CD4-positive, alpha-beta T cell treated with Interleukin-2 at 100 ng/mL for 4 hours (primary cell): ENCODE data around the gene SLC34A1.
A peak's percentile ranks its signal among the peaks of the same experiment; 100 is the strongest.
"Not testable (repeated sequence)": the region's sequence is repeated elsewhere in the genome, so short reads cannot be mapped to it uniquely, and the experiment has no call there.

ENCODE experiments used
- DNase-seq: peaks from one replicate; pipeline ENCODE4 v3.0.0-alpha.2; 2020; ENCODE audit warnings: low spot score

SLC34A1 gene

DNA sequence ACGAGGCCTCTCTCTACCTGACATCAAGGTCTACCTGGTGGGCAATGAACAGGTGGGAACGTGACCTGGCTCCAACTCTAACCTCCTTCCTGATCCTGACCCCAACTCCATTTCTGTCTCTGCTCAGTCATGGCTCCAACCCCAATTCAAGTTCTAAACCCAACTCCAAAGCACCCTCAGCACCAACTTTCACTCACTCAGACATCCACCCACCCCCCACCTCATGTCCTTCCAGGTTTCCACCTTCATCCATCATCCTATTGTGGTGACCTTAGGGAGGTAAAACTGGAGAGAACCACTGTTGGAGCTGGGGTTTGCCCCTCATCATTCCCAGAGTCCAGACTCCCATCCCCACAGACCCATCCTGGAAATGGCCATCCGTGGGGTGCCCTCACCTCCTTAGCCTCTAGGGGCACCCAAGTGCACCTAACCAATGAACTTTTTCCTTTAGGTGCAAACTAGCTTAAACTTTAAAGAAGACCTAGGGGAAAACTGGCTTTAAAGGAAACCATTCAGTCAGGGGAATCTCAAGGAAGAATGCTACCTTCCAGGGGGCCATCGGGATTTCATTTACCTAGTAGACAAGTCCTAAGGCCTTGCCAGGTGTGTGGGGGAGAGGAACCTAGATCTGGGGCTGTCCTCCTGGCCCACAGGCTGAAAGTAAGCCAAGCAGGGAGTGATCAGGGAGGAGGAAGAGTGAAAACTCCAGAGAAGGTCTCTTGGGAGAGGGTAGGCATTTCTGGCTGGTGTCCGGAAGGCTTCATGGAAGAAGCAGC, 15.2 kb upstream of the SLC34A1 start:
- peak; percentile 33 for DNase-seq

DNA sequence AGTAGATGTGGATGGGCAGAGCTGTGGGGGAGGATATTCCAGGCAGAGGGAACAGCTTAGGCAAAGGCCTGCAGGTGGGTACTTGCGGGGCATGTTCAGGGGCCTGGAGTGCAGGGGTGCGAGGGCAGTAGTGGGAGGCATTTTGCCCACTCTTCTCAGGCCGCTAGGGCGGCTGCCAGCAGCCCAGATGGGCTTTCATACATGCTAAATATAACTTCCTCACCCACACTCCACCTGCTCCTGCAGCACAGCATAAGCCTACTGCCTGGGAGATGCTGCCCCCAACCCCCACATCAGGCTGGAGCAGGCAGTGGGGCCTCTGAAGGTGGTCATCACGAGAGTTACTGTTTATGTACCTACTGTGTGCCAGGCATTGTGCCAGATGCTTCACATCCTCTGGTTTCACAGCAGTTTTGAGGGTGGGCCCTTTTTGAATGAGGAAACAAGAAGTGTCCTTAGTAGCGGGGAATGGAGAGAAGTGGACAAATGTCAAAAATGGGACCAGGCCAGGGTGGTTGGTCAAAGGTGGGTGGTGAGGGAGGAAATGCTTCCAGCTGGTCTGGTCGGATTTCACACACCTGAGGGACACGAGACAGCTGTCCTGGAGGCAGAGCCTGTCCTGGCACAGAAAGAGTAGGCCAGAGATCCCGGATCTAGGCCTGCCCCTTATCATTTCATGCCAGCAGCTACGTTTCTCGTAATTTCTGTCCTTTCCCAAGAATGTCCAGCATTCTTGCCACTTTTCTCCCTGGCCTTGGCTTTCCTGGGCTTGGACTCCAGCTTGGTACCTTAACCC, 14.4 kb upstream of the SLC34A1 start:
- no peak for DNase-seq

DNA sequence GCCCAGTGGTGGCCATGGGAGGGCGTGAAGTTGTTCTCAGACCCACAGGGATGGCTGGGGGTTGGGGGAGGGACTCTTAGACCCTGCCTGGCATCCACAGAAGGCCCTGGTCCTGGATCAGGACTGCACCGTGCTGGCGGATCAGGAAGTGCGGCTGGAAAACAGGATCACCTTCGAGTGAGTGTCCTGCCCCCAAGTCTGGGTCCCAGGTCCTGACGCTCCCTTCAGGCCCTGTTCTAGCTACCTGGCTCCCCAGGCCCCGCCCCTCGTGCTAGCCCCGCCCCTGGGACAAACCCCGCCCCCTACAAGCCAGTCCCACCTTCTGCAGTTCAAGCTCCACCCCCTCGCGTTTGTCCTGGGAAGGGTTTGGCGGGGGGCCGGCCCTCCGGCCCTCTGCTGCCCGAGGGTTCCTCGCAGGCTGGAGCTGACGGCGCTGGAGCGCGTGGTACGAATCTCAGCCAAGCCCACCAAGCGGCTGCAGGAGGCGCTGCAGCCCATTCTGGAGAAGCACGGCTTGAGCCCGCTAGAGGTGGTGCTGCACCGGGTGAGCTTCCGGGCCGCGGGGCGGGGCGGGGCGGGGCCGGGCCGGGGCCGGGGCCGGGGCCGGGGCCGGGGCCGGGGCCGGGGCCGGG, 13.6 kb upstream of the SLC34A1 start:
- DNase-seq: peak; percentile 72

DNA sequence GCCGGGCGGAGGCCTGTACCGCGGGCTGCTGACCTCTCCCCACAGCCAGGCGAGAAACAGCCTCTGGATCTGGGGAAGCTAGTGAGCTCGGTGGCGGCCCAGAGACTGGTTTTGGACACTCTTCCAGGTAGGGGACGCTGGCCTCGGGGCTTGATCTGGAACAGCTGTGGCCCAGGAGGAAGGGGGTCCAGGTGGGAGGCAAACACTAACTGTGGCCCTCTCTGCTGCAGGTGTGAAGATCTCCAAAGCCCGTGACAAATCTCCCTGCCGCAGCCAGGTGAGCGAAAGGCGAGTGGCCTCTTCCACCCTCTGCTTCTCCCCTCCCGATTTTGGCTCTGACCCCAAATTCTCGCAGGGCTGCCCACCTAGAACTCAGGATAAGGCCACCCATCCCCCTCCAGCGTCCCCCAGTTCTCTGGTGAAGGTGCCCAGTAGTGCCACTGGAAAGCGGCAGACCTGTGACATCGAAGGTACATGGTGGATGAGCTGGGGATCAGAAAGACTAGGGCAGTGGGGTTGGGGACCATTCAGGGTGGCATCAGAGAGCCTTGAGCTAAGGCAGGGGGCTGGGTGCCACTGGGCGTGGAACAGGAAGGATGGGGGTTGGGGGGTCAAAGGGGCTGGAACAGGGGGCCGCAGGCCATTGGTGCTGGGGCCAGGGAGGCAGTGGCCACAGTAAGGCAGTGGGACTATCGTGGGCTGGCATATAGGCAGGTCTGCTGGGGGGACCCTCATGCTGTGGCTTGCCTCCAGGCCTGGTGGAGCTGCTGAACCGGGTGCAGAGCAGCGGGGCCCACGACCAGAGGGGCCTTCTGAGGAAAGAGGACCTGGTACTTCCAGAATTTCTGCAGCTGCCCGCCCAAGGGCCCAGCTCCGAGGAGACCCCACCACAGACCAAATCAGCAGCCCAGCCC, 12.9 kb upstream of the SLC34A1 start:
- DNase-seq: no peak

DNA sequence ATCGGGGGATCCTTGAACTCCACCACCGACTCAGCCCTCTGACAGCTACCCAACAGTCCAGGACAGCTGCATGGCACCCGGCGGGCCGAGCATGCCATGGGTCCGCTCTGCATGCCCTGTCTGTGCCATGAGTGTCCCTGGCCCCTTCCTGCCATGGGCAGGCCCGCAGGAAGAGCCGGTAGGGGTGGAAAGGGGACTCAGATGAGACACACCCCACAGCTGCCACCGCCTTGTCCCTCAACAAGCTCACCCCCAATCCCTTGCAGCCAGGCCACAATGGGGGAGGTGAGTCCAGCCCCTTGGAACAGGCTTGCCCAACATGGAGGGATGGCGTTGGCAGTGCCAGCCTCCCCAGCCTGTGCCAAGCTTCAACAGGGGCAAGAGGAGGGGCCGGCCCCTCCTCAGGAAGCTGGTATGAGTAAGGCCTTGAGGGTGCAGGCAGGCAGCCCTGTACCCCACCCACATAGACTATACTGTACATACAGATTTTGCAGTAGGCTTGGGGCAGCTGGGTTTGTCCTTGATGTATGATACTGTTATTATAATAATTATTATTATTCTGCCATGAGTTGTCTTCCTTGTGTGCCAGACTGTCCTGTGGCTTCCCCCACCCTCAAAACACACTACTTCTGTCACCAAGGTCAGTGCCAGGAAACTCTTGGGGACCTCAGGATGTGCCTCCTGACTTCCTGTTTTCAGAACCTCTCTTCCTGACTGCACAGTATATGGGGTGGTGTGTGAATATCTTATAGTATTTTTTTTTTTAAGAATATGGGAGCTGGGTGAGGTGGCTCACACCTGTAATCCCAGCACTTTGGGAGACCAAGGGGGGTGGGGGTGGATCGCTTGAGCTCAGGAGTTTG, 12.0 kb upstream of the SLC34A1 start:
- DNase-seq: peak; percentile 70

DNA sequence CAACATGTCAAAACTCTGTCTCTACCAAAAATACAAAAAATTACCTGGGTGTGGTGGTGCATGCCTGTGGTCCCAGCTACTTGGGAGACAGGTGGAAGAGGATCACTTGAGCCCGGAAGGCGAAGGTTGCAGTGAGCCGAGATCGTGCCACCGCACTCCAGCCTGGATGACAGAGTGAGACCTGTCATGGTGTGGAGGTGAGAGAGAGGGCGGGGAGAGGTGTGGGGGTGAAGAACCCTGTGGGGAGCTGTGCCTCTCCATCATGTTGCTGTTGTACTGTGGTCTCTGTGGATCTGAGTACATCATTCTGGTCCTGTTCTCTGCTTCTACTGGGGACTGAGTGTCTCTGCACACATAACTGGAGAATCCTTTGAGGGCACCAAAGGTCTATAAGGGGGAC, 11.3 kb upstream of the SLC34A1 start:
- peak; percentile 43 for DNase-seq

DNA sequence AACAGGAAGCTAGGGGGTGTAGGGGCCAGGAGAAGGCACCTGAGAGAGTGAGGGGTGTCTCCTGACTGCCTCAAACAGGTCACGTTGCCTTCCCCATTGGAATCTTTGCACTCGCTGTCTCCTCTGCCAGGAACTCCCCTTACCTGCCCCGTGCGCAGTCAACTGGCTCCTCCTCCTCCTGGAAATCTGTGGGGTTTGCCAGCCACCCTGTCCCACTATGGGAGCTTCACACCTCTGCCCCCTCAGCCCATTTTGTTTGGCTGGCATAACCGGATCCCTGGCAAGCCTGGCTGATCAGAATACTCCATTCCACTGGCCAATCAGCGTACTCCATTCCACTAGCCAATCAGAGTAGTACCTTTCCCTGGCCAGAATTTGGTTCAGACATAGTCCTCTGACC, 10.4 kb upstream of the SLC34A1 start:
- DNase-seq: no peak

DNA sequence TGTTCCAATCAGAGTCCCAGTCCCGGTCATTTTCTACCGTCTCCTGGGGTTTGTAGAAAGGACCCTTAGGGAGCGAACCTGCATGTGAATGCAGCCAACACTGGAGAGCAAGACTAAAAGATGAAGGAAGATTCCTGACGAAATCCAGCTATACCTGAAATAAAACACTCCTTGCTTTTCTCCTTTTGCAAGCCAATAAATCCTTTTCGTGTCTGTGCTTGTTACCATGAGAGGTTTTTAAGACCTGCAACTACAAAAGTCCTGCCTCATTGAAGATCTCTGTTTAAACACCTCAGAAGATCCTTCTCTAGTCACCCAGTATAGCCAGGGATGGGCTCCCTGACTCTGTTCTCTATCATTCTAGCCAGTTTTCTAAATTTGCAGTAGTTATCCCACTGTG, 10.0 kb upstream of the SLC34A1 start:
- no peak for DNase-seq

DNA sequence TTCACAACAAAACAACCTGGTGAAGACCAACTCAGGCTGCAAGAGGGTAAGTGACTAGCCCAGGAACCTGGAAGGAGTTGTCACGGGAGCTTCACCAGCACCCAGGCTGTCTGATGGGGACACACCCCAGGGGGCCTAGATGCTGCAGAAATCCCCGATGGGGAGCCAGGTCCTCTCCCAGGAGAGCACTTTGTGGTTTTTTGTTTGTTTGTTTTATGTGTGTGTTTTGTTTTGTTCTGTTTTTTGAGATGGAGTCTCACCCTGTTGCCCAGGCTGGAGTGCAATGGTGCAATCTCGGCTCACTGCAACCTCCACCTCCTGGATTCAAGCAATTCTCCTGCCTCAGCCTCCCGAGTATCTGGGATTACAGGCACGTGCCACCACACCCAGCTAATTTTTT, 8.7 kb upstream of the SLC34A1 start:
- DNase-seq: not testable (repeated sequence)

DNA sequence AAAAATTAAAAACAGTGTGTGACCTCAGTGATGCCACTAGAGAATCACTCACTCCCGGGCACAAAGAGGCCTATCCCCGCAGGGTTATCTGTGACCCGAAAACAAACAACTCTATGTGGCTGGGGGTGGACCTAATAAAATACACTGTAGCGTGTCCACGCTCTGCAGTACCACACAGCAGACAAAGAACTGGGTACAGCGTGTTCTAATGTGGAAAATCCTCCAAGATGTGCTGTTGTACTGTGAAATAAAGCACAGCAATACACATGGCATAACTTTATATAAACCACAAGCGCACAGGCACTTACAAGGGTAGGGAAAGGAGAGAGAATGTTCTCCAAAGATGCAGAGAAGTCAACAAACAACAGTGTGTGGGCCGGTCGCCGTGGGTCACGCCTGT, 8.1 kb upstream of the SLC34A1 start:
- no peak for DNase-seq

DNA sequence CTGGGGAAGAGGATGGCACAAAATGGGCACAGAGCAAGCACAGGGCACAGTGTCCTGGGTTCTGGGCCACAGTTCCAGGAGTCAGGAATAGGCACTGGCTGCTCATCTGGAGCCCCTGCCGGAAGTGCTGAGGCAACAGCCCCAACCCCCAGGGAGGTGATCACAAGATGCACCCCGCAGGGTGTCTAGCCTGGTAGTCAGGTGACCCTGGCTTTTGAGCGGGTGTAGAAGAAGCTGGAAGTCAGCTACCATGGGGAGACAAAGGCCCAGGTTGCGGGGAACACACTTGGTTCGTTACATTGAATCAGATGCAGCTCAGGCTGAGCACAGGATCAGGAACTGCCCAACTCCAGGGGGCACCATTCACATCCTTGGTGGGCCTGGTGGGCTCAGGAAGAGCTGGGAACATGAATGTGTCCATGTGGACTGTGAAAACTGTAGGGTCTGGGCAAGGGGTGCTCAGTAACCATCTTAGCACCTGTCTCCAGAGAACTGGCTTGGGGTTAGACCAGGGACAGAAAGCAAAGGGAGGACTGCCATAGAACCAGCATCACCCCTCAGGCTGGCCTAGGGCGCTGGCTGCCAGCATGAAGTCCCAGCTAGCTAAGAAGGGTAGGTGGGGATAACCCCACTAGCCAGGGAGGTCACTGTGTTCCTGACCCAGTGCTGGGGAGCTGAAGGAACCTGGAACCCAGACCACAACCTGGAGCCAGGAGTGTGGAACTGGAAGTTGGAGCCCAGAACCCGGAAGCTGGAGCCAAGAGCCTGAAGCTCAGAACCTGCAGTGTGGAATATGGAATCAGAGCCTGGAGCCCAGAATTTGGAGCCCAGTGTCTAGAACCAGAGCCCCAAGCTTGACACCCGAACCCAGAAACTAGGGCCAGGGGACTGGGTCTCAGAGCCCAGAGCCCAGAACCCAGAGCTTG, 6.1 kb upstream of the SLC34A1 start:
- no peak for DNase-seq

DNA sequence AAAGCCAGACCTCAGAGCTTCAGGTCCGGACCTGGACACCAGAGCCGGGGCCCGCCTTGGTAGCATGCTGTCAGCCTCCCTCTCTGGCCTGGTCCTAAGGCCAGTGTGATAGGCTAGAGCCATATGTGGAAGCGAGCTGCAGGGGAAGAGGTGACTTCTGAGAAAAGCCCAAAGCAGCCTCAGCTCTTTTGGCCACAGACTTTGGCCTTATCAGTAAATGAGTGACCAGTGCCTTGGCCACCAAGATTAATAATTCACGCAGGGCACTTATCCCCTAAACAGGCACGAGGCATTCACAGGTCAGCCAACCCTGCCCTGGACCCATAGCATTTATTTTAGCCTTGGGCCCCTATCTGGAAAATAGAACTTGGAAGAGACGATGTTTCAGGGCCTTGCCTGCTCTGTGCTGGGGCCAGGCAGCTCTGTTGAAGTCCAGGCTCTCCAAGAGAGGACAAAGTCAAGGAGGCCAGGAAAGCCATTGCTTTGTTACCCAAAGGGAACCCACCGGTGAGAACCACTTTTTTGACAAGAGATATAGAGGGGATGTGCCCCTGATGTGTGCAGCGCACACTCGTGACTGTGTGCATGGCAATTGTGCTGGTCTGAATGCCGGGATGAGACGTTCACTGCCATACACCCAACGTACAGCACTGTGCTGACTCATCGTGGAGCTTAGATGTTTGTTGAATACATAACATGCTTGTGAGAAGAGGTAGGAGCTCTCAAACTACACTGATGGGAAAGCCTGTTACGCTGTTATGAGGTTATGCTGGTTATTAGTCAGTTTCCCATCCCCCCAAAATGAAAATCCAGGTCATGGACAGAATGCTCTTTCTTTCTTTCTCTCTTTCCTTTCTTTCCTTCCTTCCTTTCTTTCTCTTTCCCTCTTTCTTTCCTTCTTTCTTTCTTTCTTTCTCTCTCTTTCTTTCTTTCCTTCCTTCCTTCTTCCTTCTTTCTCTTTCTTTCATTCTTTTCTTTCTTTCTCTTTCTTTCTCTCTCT, 5.0 kb upstream of the SLC34A1 start:
- peak; percentile 55 for DNase-seq

DNA sequence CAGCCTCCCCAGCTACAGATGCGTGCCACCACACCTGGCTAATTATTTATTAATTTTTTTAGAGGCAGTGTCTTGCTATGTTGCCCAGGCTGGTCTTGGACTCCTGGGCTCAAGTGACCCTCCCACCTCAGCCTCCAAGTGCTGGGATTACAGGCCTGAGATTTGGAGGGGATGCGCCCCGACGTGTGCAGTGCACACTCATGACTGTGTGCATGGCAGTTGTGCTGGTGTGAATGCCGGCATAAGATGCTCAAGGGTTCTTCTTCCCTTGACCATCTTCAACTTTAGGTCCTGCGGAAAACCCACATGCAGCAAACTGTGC, 3.5 kb upstream of the SLC34A1 start:
- no peak for DNase-seq

DNA sequence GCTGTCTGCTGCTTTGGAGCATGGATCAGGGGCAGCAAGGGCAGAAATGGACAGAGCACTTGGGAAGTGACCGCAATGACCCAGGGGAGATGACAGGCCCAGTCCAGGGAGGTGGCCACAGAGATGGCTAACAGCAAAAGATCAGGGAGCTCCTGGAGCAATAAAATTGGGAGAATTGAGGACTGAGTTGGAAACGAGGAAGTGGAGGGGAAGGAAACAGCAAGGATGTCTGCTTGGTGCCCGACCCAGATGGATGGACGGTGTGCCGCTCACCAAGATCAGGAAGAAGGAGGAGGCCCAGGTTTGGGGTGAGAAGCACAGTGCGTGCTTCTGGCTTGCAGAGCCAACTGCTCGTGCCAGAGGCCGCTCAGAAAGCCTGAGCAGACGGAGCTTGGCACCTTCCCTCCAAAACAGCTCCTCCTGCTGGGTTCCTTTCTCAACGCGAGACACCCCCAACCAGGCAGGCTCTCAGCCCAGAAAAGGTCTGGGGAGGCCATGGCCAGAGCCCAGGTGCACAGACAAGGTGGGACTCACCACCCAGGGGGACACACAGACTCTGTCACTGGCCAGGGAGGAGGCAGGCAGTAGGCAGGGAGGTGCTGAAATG, 1.7 kb upstream of the SLC34A1 start:
- no peak for DNase-seq

DNA sequence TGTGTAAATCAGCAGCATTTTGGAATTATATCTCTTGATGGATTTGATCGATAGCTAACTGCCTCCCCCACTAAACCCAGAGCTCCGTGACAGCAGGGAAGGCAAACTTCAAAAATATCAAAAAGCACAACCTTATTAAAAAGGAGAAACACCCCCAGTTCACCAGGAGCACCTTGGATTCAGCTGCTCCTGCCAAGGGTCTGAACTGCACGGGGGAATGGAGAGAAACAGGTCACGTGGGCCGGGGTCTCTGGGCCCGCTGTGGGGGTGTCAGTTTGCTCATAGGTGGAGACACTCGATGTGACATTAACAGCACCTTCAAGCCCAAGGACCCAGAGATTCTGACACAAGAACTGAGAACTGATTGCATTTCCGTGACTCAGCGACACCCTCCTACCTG, 1.1 kb upstream of the SLC34A1 start:
- no peak for DNase-seq

DNA sequence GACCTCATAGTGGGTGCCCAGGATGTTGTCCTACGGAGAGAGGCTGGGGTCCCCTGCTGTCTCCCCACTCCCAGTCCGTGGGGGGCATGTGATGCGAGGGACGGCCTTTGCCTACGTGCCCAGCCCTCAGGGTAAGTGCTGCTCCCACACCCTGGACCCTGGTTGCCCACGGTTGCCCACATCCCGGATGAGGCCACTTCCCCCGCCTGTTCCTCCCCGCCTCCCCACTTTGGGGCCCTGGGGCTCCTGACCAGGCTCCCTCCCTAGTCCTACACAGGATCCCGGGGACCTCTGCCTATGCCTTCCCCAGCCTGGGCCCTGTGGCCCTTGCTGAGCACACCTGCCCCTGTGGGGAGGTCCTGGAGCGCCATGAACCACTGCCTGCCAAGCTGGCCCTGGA, 1.5 kb downstream of the SLC34A1 start:
- DNase-seq: no peak

DNA sequence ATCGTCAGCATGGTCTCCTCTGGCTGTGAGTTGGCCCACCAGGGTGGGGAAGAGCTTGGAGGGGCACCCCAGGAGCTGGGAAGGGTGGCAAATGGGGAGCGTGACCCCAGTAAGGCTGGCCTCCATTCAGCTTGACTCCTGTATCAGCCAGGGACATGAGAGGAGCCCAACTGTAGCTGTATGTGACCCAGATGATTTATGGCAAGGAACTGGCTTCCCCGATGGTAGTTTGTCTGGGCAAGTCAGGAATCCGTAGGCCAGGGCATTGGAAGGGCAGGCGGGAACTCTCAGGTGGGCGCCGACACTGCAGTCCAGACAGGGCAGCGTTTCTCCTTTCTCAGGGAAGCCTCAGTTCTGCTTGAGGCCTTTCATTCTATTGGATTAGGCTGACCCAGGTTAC, 2.3 kb downstream of the SLC34A1 start:
- DNase-seq: no peak

DNA sequence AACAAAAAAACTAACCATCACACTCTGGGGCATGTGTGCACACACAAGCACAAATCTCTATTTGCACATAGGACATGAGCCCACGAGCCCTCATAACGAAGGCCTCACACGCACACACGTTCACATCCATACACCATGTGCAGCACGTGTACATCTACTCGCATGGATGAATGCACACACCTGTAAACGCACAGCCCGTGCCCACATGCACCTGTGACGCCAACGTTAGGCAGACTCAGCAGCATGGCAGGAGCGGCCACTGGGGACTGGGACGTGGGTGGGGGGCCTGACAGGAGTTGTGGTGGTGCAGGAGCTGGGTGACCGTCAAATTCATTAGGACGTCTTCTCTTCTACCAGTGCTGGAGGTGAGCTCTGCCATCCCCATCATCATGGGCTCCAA, 3.2 kb downstream of the SLC34A1 start:
- no peak for DNase-seq
